Measurements from ENCODE around the gene BCAS4. TPM values are rescaled to one million over a fixed set of nuclear protein-coding genes. Genes with fewer than 3 reads are reported as not detected.

Gene BCAS4
- total RNA-seq, 4 donors from 2014 or later = 6.6 to 15.7 (median 13.1) TPM

- Histone ChIP-seq H3K27me3 (no peaks in the 10 kb centered on the region), H3K36me3 (no peaks in the 10 kb centered on the region), H3K27ac (no peak overlapping the region), H3K4me3 (replicated peaks in 1 of 3) (no peak overlapping the region), H3K4me1 (peaks cover 0 to 4% of the 10 kb centered on the region in 2 donors), H3K9me3 (no peaks in the 10 kb centered on the region)
- DNase-seq = no peak
- intact Hi-C loops (cut with DNase I) = no loop called here
- TF ChIP-seq POLR2A (IDR thresholded peaks at IDR 0.05) = no peak
- TF ChIP-seq, protein P1, sequence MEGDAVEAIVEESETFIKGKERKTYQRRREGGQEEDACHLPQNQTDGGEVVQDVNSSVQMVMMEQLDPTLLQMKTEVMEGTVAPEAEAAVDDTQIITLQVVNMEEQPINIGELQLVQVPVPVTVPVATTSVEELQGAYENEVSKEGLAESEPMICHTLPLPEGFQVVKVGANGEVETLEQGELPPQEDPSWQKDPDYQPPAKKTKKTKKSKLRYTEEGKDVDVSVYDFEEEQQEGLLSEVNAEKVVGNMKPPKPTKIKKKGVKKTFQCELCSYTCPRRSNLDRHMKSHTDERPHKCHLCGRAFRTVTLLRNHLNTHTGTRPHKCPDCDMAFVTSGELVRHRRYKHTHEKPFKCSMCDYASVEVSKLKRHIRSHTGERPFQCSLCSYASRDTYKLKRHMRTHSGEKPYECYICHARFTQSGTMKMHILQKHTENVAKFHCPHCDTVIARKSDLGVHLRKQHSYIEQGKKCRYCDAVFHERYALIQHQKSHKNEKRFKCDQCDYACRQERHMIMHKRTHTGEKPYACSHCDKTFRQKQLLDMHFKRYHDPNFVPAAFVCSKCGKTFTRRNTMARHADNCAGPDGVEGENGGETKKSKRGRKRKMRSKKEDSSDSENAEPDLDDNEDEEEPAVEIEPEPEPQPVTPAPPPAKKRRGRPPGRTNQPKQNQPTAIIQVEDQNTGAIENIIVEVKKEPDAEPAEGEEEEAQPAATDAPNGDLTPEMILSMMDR (IDR thresholded peaks at IDR 0.05) = no peak
- 83 to 91% methylated on average over 1 to 3 of the region's 3 CpGs for WGBS, 2 donors
These were observed 29.3 kb downstream of the BCAS4 start for GRCh38 chr20:50824137-50824536.

- H3K4me1 ChIP-seq = peaks cover 0 to 4% of the 10 kb centered on the region in 2 donors
- 81 to 88% methylated on average over 2 of the region's 2 CpGs for WGBS, 2 donors
- no peaks in the 10 kb centered on the region for H3K9me3 ChIP-seq
- no peaks in the 10 kb centered on the region for H3K27me3 ChIP-seq
- TF ChIP-seq, protein P1 (IDR thresholded peaks at IDR 0.05) = no peak
- TF ChIP-seq POLR2A (IDR thresholded peaks at IDR 0.05) = no peak
- H3K4me3 ChIP-seq (replicated peaks in 1 of 3) = no peak overlapping the region
- intact Hi-C loops (cut with DNase I) = no loop called here
- no peak overlapping the region for H3K27ac ChIP-seq
- no peaks in the 10 kb centered on the region for H3K36me3 ChIP-seq
- no peak for DNase-seq
These were observed 31.3 kb downstream of the BCAS4 start for GRCh38 chr20:50826121-50826520.

DNA sequence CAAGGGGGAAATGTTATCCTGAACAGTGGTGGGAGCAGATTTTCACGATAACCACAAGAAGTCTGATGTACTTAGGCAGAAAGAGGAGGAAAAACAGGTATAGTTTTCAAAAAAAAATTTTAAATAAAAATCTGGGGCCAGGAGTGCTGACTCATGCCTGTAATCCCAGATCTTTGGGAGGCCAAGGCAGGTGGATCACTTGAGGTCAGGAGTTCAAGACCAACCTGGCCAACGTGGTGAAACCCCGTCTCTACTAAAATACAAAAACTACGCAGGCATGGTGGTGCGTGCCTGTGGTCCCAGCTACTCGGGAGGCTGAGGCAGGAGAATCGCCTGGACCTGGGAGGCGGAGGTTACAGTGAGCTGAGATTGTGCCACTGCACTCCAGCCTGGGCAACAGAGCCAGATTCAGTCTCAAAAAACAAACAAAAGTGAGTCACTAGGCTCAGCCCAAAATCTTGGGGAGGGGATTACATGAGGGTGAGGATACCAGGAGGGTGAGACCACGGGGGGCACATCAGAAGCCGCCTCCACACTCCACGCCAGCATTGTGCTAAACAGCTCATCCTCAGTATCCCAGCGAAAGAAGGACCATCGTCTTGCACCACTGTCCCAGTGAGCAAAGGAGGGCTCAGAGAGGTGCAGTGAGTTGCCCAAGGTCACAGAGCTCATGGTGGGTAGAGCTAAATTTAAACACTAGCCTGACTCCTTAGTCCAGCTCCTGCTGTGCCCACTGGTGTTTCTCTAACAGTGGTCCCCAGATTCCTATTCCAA is 33.7 kb downstream of the BCAS4 start:
- Histone ChIP-seq H3K27me3 (no peaks in the 10 kb centered on the region), H3K9me3 (no peaks in the 10 kb centered on the region), H3K27ac (no peak overlapping the region), H3K36me3 (no peaks in the 10 kb centered on the region), H3K4me3 (replicated peaks in 1 of 3) (no peak overlapping the region), H3K4me1 (no peaks in the 10 kb centered on the region)
- intact Hi-C loops (cut with DNase I) = no loop called here
- WGBS, 2 donors = 92 to 94% methylated on average over 13 of the region's 13 CpGs
- TF ChIP-seq, protein P1 (IDR thresholded peaks at IDR 0.05) = no peak
- no peak for TF ChIP-seq POLR2A (IDR thresholded peaks at IDR 0.05)
- DNase-seq = no peak

GRCh38 chr20:50831622-50832021 is 36.8 kb downstream of the BCAS4 start:
- no peaks in the 10 kb centered on the region for H3K36me3 ChIP-seq
- no peaks in the 10 kb centered on the region for H3K9me3 ChIP-seq
- DNase-seq = no peak
- intact Hi-C loops (cut with DNase I) = no loop called here
- no peak overlapping the region for H3K27ac ChIP-seq
- TF ChIP-seq, protein P1 (IDR thresholded peaks at IDR 0.05) = no peak
- TF ChIP-seq POLR2A (IDR thresholded peaks at IDR 0.05) = no peak
- H3K4me1 ChIP-seq = no peaks in the 10 kb centered on the region
- WGBS, 2 donors = 80 to 87% methylated on average over 6 of the region's 6 CpGs
- H3K27me3 ChIP-seq = no peaks in the 10 kb centered on the region
- no peak overlapping the region for H3K4me3 ChIP-seq (replicated peaks in 1 of 3)

- TF ChIP-seq, protein P1 (IDR thresholded peaks at IDR 0.05) = no peak
- TF ChIP-seq POLR2A (IDR thresholded peaks at IDR 0.05) = no peak
- Histone ChIP-seq H3K4me3 (replicated peaks in 1 of 3) (no peak overlapping the region), H3K4me1 (no peaks in the 10 kb centered on the region), H3K9me3 (no peaks in the 10 kb centered on the region), H3K36me3 (no peaks in the 10 kb centered on the region), H3K27me3 (no peaks in the 10 kb centered on the region), H3K27ac (no peak overlapping the region)
- intact Hi-C loops (cut with DNase I) = no loop called here
- DNase-seq = no peak
- WGBS, 2 donors = 87 to 89% methylated on average over 5 of the region's 5 CpGs
These were observed 39.7 kb downstream of the BCAS4 start for GRCh38 chr20:50834599-50835005.

Measured in thyroid gland (tissue), 4 donors.